IMR-90 (cell line): ENCODE results near the gene PLXDC1. TPM values are rescaled to one million over a fixed set of nuclear protein-coding genes. Genes with fewer than 3 reads are reported as not detected.

Experiments
- ATAC-seq: fragments of 200-7000 bp; cut with Tn5 transposase; 2 replicates; pipeline ENCODE4 v1.9.1; 2020; ENCODE audit warnings: low read depth, mild to moderate bottlenecking, moderate library complexity
- BruUV-seq: library from RNA; stranded (reverse); fragments of 400-500 nt; replicated peaks from 2 replicates; lab custom pipeline; 2021; lab: Mats Ljungman, UMichigan
- CTCF ChIA-PET: fragments of 300-600 bp; formaldehyde crosslinking; extraction: SDS; loops from one replicate; lab custom pipeline; 2021; ENCODE audit warnings: antibody characterized with exemption; lab: Yijun Ruan, JAX
- POLR2A ChIA-PET: fragments of 300-600 bp; sonication (Branson Sonifier 250); formaldehyde crosslinking; loops from one replicate; lab custom pipeline; 2022; ENCODE audit warnings: antibody characterized with exemption; ENCODE audit not compliant: unreplicated experiment; lab: Charles Lee
- DNase-seq: peaks from one replicate; pipeline ENCODE4 v3.0.0; 2013
- H2AFZ ChIP-seq: replicated peaks from 2 replicates; pipeline ENCODE3; 2013; ENCODE audit warnings: low read length, mild to moderate bottlenecking; ENCODE audit not compliant: poor library complexity
- H2AK5ac ChIP-seq: 2 replicates; pipeline ENCODE4 v1.6.1; 2013; ENCODE audit warnings: low read depth, low read length, inconsistent platforms
- H2AK9ac ChIP-seq: replicated peaks from 2 replicates; pipeline ENCODE3; 2013; ENCODE audit warnings: mild to moderate bottlenecking, low read depth, low read length, moderate library complexity; ENCODE audit not compliant: poor library complexity
- H2BK120ac ChIP-seq: 2 replicates; pipeline ENCODE4 v1.6.1; 2013; ENCODE audit warnings: low read depth, low read length, inconsistent platforms
- H2BK15ac ChIP-seq: 3 replicates; pipeline ENCODE4 v1.6.1; 2013; ENCODE audit warnings: low read depth, low read length, inconsistent platforms
- H2BK20ac ChIP-seq: 2 replicates; pipeline ENCODE4 v1.6.1; 2013; ENCODE audit warnings: low read depth, mild to moderate bottlenecking, inconsistent platforms, low read length, moderate library complexity
- H2BK5ac ChIP-seq: 2 replicates; pipeline ENCODE4 v1.6.1; 2013; ENCODE audit warnings: mild to moderate bottlenecking, low read depth, low read length, inconsistent platforms; ENCODE audit not compliant: poor library complexity, severe bottlenecking
- H3K14ac ChIP-seq: replicated peaks from 2 replicates; pipeline ENCODE4 v1.6.1; 2013; ENCODE audit warnings: low read depth, low read length, inconsistent platforms
- H3K18ac ChIP-seq: 2 replicates; pipeline ENCODE4 v1.6.1; 2013; ENCODE audit warnings: low read depth, low read length, control low read depth
- H3K23ac ChIP-seq: 2 replicates; pipeline ENCODE4 v1.6.1; 2013; ENCODE audit warnings: low read depth, low read length, inconsistent platforms
- H3K27ac ChIP-seq: 2 replicates; pipeline ENCODE4 v1.5.1; 2013; ENCODE audit warnings: mild to moderate bottlenecking, control low read depth, low read length; ENCODE audit not compliant: insufficient read depth
- H3K27me3 ChIP-seq: 2 replicates; pipeline ENCODE4 v1.6.1; 2013; ENCODE audit warnings: low read length; ENCODE audit not compliant: control insufficient read depth, insufficient read depth
- H3K36me3 ChIP-seq: 2 replicates; pipeline ENCODE4 v1.6.1; 2013; ENCODE audit warnings: low read length, mixed read lengths; ENCODE audit not compliant: control insufficient read depth, insufficient read depth
- H3K4ac ChIP-seq: 2 replicates; pipeline ENCODE4 v1.6.1; 2013; ENCODE audit warnings: low read depth, low read length, inconsistent platforms
- H3K4me1 ChIP-seq: 2 replicates; pipeline ENCODE4 v1.6.1; 2013; ENCODE audit warnings: low read length, mixed read lengths; ENCODE audit not compliant: control insufficient read depth, insufficient read depth
- H3K4me2 ChIP-seq: 2 replicates; pipeline ENCODE4 v1.6.1; 2013; ENCODE audit warnings: low read depth, mild to moderate bottlenecking, control low read depth, low read length, moderate library complexity
- H3K4me3 ChIP-seq: 2 replicates; pipeline ENCODE4 v1.5.1; 2013; ENCODE audit warnings: low read depth, mild to moderate bottlenecking, control low read depth, low read length, moderate library complexity; ENCODE audit not compliant: insufficient read depth
- H3K56ac ChIP-seq: 2 replicates; pipeline ENCODE4 v1.6.1; 2013; ENCODE audit warnings: low read length, inconsistent platforms; ENCODE audit not compliant: insufficient read depth; ENCODE audit errors: extremely low read depth
- H3K79me1 ChIP-seq, 2 experiments: 2 replicates each; pipeline ENCODE4 v1.6.1; 2013; ENCODE audit warnings: low read length in 2 of 2, inconsistent platforms in 1 of 2, low read depth in 1 of 2
- H3K9ac ChIP-seq: 2 replicates; pipeline ENCODE4 v1.6.1; 2013; ENCODE audit warnings: low read depth, low read length, control low read depth
- H3K9me1 ChIP-seq: 2 replicates; pipeline ENCODE4 v1.6.1; 2013; ENCODE audit warnings: low read length, inconsistent platforms; ENCODE audit not compliant: insufficient read depth
- H3K9me3 ChIP-seq: 2 replicates; pipeline ENCODE4 v1.6.1; 2013; ENCODE audit warnings: low read length; ENCODE audit not compliant: control insufficient read depth, insufficient read depth
- H4K20me1 ChIP-seq: 2 replicates; pipeline ENCODE4 v1.6.1; 2013; ENCODE audit warnings: low read length, inconsistent platforms; ENCODE audit not compliant: insufficient read depth
- H4K5ac ChIP-seq: 2 replicates; pipeline ENCODE4 v1.6.1; 2013; ENCODE audit warnings: mild to moderate bottlenecking, low read depth, low read length, control low read depth
- H4K8ac ChIP-seq, 2 experiments: 2 replicates each; pipeline ENCODE4 v1.6.1; 2013; ENCODE audit warnings: low read depth in 2 of 2, low read length in 2 of 2, control low read depth in 1 of 2, inconsistent platforms in 1 of 2
- H4K91ac ChIP-seq: 2 replicates; pipeline ENCODE4 v1.6.1; 2013; ENCODE audit warnings: low read depth, low read length, inconsistent platforms; ENCODE audit not compliant: insufficient read depth
- BHLHE40 ChIP-seq: fragments of 150-350 bp; IDR thresholded peaks from 2 replicates; pipeline ENCODE4 v1.6.1; 2016; ENCODE audit warnings: mild to moderate bottlenecking, low read depth, low read length
- CEBPB ChIP-seq: IDR thresholded peaks from 2 replicates; pipeline ENCODE4 v1.6.1; 2012; ENCODE audit warnings: low read depth, low read length, improper control_type of control experiment
- CHD1 ChIP-seq: IDR thresholded peaks from 2 replicates; pipeline ENCODE4 v1.6.1; 2012; ENCODE audit warnings: low read depth, low read length, improper control_type of control experiment
- CTCF ChIP-seq: conservative IDR thresholded peaks from 2 replicates; pipeline ENCODE4 v1.5.1; 2012; ENCODE audit warnings: mild to moderate bottlenecking, low read depth, low read length, improper control_type of control experiment
- ELK1 ChIP-seq: fragments of 150-350 bp; IDR thresholded peaks from 2 replicates; pipeline ENCODE4 v1.6.1; 2016; ENCODE audit warnings: low read depth, mild to moderate bottlenecking, low read length, moderate library complexity, borderline replicate concordance
- FOS ChIP-seq: fragments of 150-350 bp; IDR thresholded peaks from 2 replicates; pipeline ENCODE4 v1.6.1; 2016; ENCODE audit warnings: low read depth, low read length
- MAFK ChIP-seq: IDR thresholded peaks from 2 replicates; pipeline ENCODE4 v1.6.1; 2012; ENCODE audit warnings: low read depth, low read length, improper control_type of control experiment
- MAZ ChIP-seq: IDR thresholded peaks from 2 replicates; pipeline ENCODE4 v1.6.1; 2012; ENCODE audit warnings: low read depth, mild to moderate bottlenecking, low read length, improper control_type of control experiment, moderate library complexity, borderline replicate concordance
- MXI1 ChIP-seq: IDR thresholded peaks from 2 replicates; pipeline ENCODE4 v1.6.1; 2012; ENCODE audit warnings: low read depth, mild to moderate bottlenecking, low read length, moderate library complexity, borderline replicate concordance
- NFE2L2 ChIP-seq: fragments of 150-350 bp; IDR thresholded peaks from 2 replicates; pipeline ENCODE4 v1.6.1; 2016; ENCODE audit warnings: low read depth, mild to moderate bottlenecking, low read length
- POLR2A ChIP-seq: IDR thresholded peaks from 2 replicates; pipeline ENCODE4 v1.6.1; 2012; ENCODE audit warnings: mild to moderate bottlenecking, low read depth, low read length
- RAD21 ChIP-seq: IDR thresholded peaks from 2 replicates; pipeline ENCODE4 v1.6.1; 2012; ENCODE audit warnings: low read length, improper control_type of control experiment
- RCOR1 ChIP-seq: IDR thresholded peaks from 2 replicates; pipeline ENCODE4 v1.6.1; 2012; ENCODE audit warnings: mild to moderate bottlenecking, low read length, improper control_type of control experiment; ENCODE audit not compliant: insufficient replicate concordance
- RFX5 ChIP-seq: IDR thresholded peaks from 2 replicates; pipeline ENCODE4 v1.8.0; 2012; ENCODE audit warnings: low read depth, mild to moderate bottlenecking, low read length, moderate library complexity
- SMC3 ChIP-seq: fragments of 150-350 bp; IDR thresholded peaks from 2 replicates; pipeline ENCODE4 v1.6.1; 2016; ENCODE audit warnings: low read depth, mild to moderate bottlenecking, antibody characterized with exemption, low read length, moderate library complexity
- USF2 ChIP-seq: fragments of 150-350 bp; IDR thresholded peaks from 2 replicates; pipeline ENCODE4 v1.6.1; 2017; ENCODE audit warnings: mild to moderate bottlenecking, antibody characterized with exemption, low read length, low read depth
- WGBS, 2 experiments: methylation state at CpG; one replicate each; pipeline versions ENCODE4 v1.1.5 to v1.1.7; 2013; ENCODE audit warnings: missing lambda C conversion rate in 2 of 2; ENCODE audit not compliant: insufficient read length in 1 of 2; ENCODE audit errors: extremely low coverage in 2 of 2; 5-methylcytosine and 5-hydroxymethylcytosine counted together
- dilution Hi-C: fragments of 300-500 bp; cut with HindIII; formaldehyde crosslinking; loops from one replicate; pipeline ENCODE4 v1.14.3; 2018; ENCODE audit warnings: low sequenced_read_pairs; ENCODE audit not compliant: unreplicated experiment
- in situ Hi-C: fragments of 300-500 bp; cut with MboI; formaldehyde crosslinking; loops from 3 replicates; pipeline ENCODE4 v1.14.3; 2019; ENCODE audit warnings: low sequenced_read_pairs, inconsistent platforms, mixed read lengths
- intact Hi-C: fragments of 100-400 bp; cut with micrococcal nuclease; formaldehyde crosslinking; loops from 2 replicates; pipeline ENCODE4 v1.10.0; 2022
- polyA plus RNA-seq, 3 experiments: library from polyadenylated mRNA; depleted of rRNA; stranded (reverse); fragments of >200 nt; gene quantifications; 2 replicates each; pipeline ENCODE4 v1.2.3, GENCODE V29; 2012; ENCODE audit warnings: low replicate concordance in 1 of 3
- total RNA-seq: library from RNA; depleted of rRNA; stranded (reverse); fragments of >200 nt; gene quantifications from 2 replicates; pipeline ENCODE4 v1.2.3, GENCODE V29; 2012

PLXDC1 gene
- total and polyA plus RNA-seq, 2 of the 4 experiments (the other 2 are of a cell fraction) = under 0.01 to 0.50 TPM

- no peaks in the 10 kb centered on the region; the same call in 1 of the 2 replicates for H4K20me1 ChIP-seq
- intact Hi-C loops = no loop called here
- H2AK9ac ChIP-seq = no peak overlapping the region
- H3K79me1 ChIP-seq = peaks cover 0 to 10% of the 10 kb centered on the region in 2 experiments; a peak in 1 of 4 replicates
- H3K4me2 ChIP-seq = no peak overlapping the region
- H3K9me3 ChIP-seq = no peaks in the 10 kb centered on the region
- no peak overlapping the region for H4K91ac ChIP-seq
- ChIA-PET CTCF (interaction anchor here (1.4 kb wide), 1 partner anchor 19 kb away, joined by 3 read pairs; no protein-coding TSS in a partner anchor), POLR2A (interaction anchor here (0.6 kb wide), 1 partner anchor 16 kb away, joined by 5 read pairs; no protein-coding TSS in a partner anchor)
- H3K4me3 ChIP-seq = no peak overlapping the region
- DNase-seq (no peak), ATAC-seq (no peak)
- dilution Hi-C loops = no loop called here
- H2BK5ac ChIP-seq = no peak overlapping the region
- H3K9me1 ChIP-seq = no peaks in the 10 kb centered on the region
- no peak overlapping the region for H2BK20ac ChIP-seq
- in situ Hi-C loops = no loop called here
- H2AK5ac ChIP-seq = no peak overlapping the region
- no peaks in the 10 kb centered on the region for H3K4me1 ChIP-seq
- no TSS peak for BruUV-seq
- H4K5ac ChIP-seq = no peak overlapping the region
- H4K8ac ChIP-seq = no peak overlapping the region
- no peak overlapping the region for H3K4ac ChIP-seq
- WGBS, 2 experiments = 62% methylated on average over 2 of the region's 10 CpGs; no CpG with 5 or more reads in 1 of the 2 experiments
- no peak overlapping the region for H3K14ac ChIP-seq
- H3K56ac ChIP-seq = no peak overlapping the region
- H2BK120ac ChIP-seq = no peak overlapping the region
- H3K36me3 ChIP-seq = peaks cover 48% of the 10 kb centered on the region
- no peak overlapping the region for H2BK15ac ChIP-seq
- H3K27ac ChIP-seq = no peak overlapping the region
- TF ChIP-seq MAZ = no peak
- no peak for TF ChIP-seq MAFK
- TF ChIP-seq POLR2A = no peak
- no peak for TF ChIP-seq BHLHE40
- TF ChIP-seq RAD21 = no peak
- no peak for TF ChIP-seq USF2
- no peak for TF ChIP-seq NFE2L2
- no peak for TF ChIP-seq CEBPB
- no peak for TF ChIP-seq MXI1
- no peak for TF ChIP-seq RCOR1
- TF ChIP-seq FOS = no peak
- no peak for TF ChIP-seq CTCF
- TF ChIP-seq ELK1 = no peak
- no peak for TF ChIP-seq SMC3
- TF ChIP-seq CHD1 = no peak
- no peak for TF ChIP-seq RFX5
- H3K9ac ChIP-seq = no peak overlapping the region
- H3K23ac ChIP-seq = no peak overlapping the region
- no peaks in the 10 kb centered on the region for H3K27me3 ChIP-seq
- no peak overlapping the region for H3K18ac ChIP-seq
- no peak overlapping the region for H2AFZ ChIP-seq
Measured at GRCh38 chr17:39183720-39184119, 32.3 kb upstream of the PLXDC1 start.
